RPMI7951 (cell line): ENCODE data around the gene PCDH19. TPM values are rescaled to one million over a fixed set of nuclear protein-coding genes. Genes with fewer than 3 reads are reported as not detected.

Source experiments
- DNase-seq: peaks from one replicate; pipeline ENCODE4 v3.0.0-alpha.2; 2012; ENCODE audit warnings: low read depth
- total RNA-seq: library from RNA; depleted of rRNA; stranded (reverse); fragments of >200 nt; shearing (Covaris generic); gene quantifications from 2 replicates; pipeline ENCODE4 v1.2.3, GENCODE V29; 2014; rRNA removed

The PCDH19 gene
- total RNA-seq, 1 experiment from 2014 or later, result not detected

GRCh38 chrX:100299559-100299958, 110.5 kb downstream of the PCDH19 start:
- DNase-seq, result no peak

GRCh38 chrX:100297728-100298127, 112.3 kb downstream of the PCDH19 start:
- no peak for DNase-seq

GRCh38 chrX:100296183-100296753, 113.8 kb downstream of the PCDH19 start:
- no peak for DNase-seq

- DNase-seq, result no peak
These were observed 115.1 kb downstream of the PCDH19 start for GRCh38 chrX:100294965-100295364.

GRCh38 chrX:100289066-100289558, 121.0 kb downstream of the PCDH19 start:
- DNase-seq, result no peak

GRCh38 chrX:100277231-100277630, 132.8 kb downstream of the PCDH19 start:
- no peak for DNase-seq

- DNase-seq, result no peak
These were observed 135.2 kb downstream of the PCDH19 start for GRCh38 chrX:100274916-100275315.

- no peak for DNase-seq
These were observed 144.9 kb downstream of the PCDH19 start for GRCh38 chrX:100265179-100265578.

GRCh38 chrX:100264200-100264599, 145.9 kb downstream of the PCDH19 start:
- DNase-seq, result no peak

GRCh38 chrX:100263650-100264049, 146.4 kb downstream of the PCDH19 start:
- DNase-seq, result no peak

- DNase-seq, result no peak
These were observed 161.1 kb downstream of the PCDH19 start for GRCh38 chrX:100248885-100249493.

- no peak for DNase-seq
These were observed 162.2 kb downstream of the PCDH19 start for GRCh38 chrX:100247826-100248225.

GRCh38 chrX:100244681-100245080, 165.4 kb downstream of the PCDH19 start:
- DNase-seq, result no peak

Other genes with a start within 250 kb of the PCDH19 start
- gene TNMD, start 174.7 kb upstream of the PCDH19 start, total RNA-seq, result not detected in 2 replicates
- gene TSPAN6, start 226.5 kb upstream of the PCDH19 start, total RNA-seq, result 19.7 and 24.2 TPM in 2 replicates
- 7.7 and 11.0 TPM in 2 replicates for gene SRPX2, start 233.9 kb upstream of the PCDH19 start, total RNA-seq